Stimulated activated CD8-positive, alpha-beta memory T cell treated with anti-CD3 and anti-CD28 coated beads, Interleukin-15, amount 100 ng/mL, for 48 hours (primary cell): ENCODE measurements around the gene LRRC23.

Experiments used
- DNase-seq, 2 donors: peaks; one replicate each; pipeline ENCODE4 v3.0.0-alpha.2; 2020; ENCODE audit warnings: low read depth in 2 of 2

LRRC23 gene

DNA sequence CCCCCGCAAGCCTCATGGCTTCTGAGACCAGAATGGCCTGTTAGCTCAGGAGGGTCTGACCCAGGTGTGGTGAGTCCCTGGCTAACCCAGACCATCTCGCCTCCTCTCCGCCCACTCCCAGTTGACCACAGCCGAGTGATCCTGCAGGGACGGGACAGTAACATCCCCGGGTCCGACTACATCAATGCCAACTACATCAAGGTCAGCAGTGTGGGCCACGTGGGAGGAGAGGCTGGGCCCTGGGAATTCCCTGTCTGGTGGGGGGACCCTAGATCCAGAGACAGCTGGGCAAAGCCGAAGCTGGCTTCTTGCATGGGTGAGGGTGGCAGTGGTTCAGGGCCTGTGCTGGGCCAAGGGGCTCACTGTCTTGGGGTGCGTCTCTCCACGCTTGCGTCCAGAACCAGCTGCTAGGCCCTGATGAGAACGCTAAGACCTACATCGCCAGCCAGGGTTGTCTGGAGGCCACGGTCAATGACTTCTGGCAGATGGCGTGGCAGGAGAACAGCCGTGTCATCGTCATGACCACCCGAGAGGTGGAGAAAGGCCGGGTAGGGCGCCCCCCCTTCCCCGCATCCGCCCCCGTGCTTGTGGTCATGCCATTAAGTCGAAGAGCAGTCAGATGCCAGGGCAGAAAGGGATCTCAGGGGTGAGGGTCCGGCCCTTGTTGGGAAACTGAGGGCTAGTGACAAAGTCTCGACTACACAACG is 51.6 kb downstream of the LRRC23 start:
- no peak for DNase-seq

DNA sequence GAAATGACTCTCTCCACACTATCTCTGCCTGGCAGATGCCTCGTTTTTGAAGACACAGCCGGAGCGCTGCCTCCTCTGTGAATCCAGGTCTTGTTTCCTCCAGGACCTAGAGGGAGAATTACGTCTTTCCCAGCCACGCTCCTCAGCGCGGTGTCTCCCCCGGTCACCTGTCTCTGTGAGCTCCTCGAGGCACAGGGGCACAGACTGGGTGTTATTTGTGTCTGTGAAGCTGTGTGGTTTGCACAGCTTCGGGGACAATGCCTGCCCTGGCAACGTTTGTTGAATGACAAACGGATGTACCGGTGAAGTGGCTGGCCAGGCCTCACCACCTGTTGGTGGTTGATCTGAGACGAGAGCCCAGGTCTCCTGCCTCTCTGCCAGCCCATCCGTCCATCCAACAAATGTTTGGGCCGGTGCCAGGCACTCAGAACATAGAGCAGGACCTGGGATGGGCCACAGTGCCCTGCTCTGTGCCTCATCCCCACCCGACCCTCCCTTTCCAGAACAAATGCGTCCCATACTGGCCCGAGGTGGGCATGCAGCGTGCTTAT is 52.6 kb downstream of the LRRC23 start:
- DNase-seq, result no peak

DNA sequence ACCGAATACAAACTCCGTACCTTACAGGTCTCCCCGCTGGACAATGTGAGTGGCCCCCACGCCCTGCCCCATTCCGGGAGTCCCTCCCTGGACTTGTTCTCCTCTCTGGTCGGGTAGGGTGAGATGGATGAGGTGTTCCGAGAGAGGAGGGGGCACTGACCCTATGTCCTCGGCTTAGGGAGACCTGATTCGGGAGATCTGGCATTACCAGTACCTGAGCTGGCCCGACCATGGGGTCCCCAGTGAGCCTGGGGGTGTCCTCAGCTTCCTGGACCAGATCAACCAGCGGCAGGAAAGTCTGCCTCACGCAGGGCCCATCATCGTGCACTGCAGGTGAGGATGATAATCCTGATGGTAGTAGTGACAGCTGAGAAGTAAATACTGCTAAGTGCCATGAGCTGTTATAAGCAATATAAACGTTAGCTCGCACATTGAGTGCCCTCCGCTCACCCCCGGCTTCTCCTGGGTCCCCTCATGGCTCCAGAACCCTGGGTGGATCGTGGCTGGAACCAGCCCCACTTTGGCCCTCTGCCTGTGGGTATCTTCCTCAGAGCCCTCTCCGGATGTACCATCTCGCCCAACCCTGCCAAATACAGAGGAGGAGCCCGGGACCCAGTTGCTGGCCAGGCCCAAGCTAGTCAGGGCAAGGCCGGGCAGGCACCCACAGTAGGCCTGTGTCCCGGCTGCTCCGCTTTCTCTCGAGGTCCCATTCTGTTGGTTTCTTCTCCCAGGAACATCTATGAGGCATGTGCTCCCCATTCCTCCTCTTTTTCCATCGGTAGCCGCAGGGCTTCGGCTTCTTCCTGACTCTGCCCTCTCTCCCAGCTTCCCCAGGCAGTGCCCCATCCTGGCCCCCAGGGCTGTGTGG is 53.4 kb downstream of the LRRC23 start:
- no peak for DNase-seq

DNA sequence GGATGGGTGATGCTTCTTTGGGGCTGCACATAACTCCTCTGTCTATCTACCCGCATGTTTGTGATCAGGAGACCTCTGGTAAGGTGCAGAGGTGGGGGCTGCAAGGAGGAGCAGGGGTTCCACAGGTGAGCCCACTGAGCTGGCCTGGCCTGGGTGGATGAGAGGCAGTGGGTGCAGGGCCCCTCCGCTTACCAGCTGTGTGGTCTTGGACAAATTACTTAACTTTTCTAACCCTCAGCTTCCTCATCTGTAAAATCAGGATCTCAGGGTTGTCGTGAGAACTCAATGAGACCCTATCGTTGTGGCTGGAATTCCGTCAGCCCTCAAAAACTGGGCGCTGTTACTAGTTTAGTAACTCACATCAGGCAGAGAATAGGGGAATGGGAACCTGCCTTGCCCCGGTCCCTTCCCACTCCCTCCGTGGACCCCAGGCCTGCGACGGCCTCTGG is 54.0 kb downstream of the LRRC23 start:
- no peak for DNase-seq

DNA sequence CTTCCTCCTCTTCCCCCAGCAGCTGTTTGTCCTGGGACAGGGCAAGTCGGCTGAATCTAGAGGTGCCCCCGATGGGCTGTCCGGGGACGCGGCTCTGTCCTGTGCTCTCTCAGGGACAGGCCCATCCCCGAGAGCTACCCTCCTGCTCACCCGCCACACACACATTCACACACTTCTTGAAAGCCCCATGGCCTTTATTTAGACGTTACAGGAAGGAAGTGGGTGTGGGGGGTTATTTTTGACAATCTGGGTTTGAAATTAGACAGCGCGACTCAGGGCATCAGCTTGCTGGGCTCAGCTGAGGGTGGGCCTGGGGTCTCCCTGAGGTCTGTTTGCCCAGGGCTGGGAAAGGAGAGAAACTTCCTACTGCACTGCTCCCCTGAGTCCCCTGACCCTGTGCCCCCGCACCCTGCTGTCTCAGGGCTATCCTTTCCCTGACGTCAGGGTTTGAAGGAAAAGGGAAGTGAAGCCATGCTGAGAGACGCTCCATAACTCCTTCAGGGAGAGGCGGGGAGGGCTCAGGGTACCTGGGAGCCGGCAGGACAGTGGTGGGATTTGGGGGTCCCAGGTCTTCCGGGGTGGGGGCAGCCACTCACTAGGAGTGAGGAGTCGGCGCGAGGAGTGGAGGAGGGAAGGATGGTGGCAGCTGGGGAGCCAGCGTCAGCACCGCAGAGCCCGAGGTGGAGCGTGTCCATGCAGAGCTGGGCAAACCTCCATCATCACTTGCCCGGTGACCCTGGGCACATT is 54.6 kb downstream of the LRRC23 start:
- no peak for DNase-seq

DNA sequence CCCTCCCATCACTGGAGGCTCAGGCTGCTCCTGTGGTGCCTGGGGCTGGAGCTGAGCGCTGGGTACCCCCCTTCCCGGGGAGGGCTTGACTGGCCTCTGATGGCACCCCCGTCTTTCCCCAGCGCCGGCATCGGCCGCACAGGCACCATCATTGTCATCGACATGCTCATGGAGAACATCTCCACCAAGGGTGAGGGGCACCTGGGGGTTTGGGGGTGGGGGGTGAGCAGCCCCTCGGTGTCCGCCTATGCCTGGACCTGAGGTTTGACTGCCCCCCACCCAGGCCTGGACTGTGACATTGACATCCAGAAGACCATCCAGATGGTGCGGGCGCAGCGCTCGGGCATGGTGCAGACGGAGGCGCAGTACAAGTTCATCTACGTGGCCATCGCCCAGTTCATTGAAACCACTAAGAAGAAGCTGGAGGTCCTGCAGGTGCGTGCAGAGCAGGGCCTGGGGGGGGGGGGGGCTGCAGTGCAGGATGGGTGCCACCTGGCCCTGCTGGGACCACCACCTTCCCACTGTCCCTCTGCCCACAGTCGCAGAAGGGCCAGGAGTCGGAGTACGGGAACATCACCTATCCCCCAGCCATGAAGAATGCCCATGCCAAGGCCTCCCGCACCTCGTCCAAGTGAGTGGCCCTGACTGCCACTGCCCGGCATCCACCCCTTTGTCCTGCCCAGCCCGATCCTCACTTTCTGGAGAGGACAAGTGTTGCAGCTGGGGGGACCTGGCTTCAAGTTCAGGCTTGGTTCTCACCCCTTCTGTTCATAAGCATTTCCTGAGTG is 55.4 kb downstream of the LRRC23 start:
- no peak for DNase-seq

DNA sequence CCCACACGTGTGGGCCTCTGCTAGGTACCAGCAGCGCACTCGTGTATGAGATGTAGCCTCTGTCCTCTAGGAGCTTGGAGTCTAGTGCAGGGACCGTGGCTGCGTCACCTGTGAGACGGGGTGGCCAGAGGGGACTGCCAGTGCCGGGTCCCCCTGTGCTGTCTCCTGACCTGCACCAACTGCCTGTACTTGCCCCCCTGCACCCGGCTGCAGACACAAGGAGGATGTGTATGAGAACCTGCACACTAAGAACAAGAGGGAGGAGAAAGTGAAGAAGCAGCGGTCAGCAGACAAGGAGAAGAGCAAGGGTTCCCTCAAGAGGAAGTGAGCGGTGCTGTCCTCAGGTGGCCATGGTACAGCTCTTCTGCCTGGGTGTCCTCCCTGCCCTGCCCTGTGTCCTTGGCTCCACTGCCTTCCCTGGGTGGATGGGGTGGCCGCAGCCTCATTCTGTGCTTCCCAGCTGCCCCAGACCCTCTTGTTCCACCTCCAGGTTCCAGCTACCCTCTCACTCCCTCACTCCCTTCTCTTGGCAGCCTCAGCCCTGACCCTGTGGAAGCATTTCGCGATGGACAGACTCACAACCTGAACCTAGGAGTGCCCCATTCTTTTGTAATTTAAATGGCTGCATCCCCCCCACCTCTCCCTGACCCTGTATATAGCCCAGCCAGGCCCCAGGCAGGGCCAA is 56.1 kb downstream of the LRRC23 start:
- no peak for DNase-seq

DNA sequence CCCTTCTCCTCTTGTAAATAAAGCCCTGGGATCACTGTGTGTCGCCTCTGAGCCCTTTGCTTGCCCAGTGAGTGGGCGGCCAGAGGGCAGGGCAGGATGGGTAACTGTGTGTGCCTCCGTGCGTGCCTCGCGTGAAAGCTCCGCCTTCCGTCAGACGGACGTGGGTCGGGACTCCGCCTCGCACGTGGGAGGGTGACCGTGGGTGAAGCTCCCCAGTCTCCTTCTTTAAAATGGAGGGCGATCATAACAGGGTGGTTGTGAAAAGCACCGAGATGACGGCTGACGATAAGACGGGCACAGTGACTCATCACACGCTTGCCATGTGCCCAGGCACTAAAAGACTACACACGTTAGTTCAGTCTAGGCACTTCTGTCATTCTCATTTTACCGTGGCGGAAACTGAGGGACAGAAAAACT is 56.7 kb downstream of the LRRC23 start:
- peak; percentile 90 to 93 for DNase-seq

DNA sequence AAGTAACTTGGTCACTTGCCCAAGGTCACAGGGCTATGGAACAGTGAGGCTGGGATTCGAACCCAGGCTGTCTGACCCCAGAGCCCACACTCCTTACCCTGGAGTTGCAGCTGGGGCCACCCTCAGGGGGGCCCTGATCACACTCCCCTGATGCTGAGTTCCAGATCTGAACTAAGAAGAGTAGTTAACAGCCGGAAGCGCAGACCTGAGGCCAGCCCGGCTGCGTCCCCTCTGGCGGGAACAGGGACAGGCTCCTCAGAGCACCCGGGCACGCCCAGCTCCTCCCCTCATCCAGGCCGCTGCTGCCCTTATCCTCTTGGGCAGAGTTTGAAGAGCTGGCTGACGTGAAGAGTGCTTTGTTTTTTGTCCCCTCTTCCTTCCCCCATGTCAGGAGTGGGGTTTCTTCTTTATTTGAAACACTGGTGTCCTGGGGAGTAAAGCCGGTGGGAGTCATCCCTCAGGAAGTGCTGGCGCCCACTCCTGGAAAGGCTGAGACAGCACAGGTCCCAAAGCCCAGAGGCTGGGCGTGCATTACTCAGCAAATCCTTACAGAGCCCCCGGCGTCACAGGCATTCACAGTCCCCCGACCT is 57.2 kb downstream of the LRRC23 start:
- DNase-seq, result no peak

DNA sequence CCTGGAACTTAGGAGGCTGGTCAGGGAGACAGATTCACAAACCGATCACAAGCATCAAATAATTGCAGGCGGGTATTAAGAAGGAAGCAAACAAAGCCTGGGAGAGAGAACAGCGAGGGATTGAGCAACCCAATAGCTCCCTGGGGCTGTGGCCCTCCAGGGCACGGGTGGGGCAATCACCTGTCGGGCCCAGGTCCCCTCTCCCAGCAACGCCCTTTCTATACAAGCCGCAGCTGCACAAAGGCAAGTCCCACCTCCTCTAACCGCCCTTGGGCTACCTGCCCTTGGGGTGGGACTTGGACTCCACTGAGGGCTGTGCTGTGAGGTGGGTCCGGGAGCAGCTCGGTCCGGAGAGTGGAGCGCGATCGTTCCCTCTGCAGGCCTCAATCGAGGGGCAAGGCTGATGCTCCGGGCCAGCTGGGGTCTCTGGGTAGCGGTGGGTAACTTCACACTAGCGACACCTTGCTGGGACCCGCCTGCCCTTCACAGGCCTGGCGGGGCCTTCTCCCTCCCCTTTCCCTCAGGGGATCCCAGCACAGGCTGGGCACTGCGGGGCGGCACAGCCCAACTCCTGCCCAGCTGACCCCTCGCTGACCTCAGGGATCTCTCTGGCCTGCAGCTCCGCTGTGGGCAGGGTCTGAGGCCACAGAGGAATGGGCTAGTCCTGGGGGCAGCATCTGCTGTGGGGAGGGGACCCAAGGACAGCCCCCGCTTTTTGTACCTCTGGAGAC is 57.8 kb downstream of the LRRC23 start:
- no peak for DNase-seq

DNA sequence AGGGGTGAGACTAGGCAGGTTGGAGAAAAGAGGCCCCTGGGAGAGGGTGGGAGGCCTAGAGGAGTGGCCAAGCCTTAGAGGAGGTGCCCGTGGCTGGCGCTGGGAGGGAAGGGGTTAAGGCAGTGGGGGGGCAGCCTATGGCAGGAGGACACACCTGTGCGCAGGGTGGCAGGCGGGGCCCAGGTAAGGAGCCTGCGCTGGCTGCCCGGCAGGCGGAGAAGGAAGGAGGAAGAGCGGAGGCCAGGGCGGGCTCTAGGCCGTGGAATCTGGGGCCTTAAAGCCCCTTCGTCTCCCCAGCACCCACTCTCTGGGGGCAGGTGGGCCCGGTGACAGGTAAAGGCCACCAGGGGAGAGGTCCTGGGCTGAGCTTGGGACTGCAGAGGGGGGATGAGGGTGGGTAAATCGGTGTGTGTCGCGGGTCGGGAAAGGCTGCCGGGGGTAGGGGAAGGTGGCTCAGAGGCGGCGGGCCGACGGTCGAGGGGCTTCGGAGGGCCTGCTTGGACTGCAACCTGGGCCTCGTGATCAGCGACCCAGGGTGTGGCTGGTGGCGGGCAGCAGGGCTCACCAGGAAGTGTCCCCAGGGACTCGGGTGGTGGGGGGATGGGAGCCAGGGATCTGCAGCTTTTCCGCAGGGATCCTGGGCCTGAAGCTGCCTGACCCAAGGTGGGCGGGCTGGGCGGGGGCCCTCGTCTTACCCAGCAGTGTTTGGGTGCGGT is 58.6 kb downstream of the LRRC23 start:
- DNase-seq, result no peak
